ENCODE results near the gene ROR2. TPM values are rescaled to one million over a fixed set of nuclear protein-coding genes. Genes with fewer than 3 reads are reported as not detected.

The ROR2 gene
- total RNA-seq, 1 experiment from 2014 or later, result 0.68 TPM

DNA sequence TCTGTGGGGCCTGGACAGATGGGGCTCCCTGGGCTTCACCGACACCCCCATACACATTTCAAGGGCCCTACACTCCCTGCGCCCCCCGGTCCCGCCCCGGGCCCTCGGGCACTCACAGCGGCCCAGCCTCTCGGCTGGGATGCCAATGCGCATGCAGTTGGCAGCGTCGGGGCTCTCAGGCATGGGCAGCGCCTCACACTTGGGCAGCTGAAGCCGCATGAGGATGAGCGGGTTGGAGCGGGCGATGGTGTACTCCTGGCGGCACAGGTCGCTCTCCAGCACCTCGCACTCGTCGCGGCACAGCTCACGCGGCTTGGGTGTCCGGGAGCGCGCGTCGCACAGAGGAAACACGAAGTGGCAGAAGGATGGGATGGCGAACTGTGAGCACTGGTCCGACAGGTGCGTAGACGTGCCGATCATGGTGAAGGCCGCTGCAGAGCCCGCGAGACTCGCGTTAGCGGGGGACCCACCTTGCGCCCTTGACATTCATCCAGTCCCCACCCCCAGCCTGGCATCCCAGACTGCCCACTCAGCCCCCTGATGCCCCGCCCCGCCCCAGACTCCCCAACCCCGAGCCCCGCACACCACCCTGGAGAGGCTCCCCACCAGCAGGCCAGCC lies 216.9 kb downstream of the ROR2 start:
- DNase-seq, result no peak
- BruUV-seq (replicated peaks), result no TSS peak
- no peaks in the 10 kb centered on the region for H3K27me3 Mint-ChIP-seq (ENCODE audit: insufficient read depth, unreplicated experiment)

DNA sequence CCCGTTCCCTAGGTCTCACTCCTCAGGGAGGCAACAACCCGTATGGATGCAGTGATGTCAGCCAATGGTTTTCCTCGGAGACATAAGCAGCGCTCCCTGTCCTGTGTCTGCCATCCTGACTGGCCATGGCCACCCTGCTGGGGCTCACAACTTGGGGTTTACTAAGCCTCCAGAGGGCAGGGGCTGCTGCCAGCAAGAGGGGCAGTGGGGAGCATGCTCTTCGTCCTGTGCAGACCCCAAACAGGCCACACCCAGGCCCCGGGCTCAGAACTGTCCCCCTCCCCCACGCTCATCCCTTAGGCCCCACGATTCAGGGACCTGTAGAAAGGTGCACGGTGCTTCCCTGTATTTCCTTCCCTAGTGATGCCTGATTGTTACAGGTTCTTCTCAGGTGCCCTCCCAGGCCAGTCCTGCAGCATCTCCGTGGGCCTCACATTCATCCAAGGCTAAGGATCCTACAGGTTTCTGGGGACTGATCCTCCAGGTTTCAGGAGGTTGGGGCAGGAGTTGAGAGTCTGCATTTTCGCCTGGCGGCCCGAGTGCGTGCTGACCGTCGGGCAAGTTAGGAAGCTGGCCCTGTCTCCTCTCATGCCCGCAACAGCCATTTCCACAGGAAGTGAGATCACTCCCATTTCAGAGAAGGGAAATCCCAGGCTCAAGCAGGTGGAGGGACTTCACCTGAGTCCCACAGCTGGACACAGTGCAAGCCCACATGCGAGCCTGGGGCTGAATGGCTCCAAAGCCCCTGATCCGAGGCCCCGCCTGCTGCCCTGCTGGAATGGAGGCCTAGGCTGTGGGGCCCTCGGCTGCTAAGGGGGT lies 217.6 kb downstream of the ROR2 start:
- CTCF ChIA-PET, result no interaction called here
- no peak for DNase-seq
- no peaks in the 10 kb centered on the region for H3K36me3 Mint-ChIP-seq (ENCODE audit: insufficient read depth, unreplicated experiment)
- no TSS peak for BruUV-seq (replicated peaks)
- TF ChIP-seq, protein P1, sequence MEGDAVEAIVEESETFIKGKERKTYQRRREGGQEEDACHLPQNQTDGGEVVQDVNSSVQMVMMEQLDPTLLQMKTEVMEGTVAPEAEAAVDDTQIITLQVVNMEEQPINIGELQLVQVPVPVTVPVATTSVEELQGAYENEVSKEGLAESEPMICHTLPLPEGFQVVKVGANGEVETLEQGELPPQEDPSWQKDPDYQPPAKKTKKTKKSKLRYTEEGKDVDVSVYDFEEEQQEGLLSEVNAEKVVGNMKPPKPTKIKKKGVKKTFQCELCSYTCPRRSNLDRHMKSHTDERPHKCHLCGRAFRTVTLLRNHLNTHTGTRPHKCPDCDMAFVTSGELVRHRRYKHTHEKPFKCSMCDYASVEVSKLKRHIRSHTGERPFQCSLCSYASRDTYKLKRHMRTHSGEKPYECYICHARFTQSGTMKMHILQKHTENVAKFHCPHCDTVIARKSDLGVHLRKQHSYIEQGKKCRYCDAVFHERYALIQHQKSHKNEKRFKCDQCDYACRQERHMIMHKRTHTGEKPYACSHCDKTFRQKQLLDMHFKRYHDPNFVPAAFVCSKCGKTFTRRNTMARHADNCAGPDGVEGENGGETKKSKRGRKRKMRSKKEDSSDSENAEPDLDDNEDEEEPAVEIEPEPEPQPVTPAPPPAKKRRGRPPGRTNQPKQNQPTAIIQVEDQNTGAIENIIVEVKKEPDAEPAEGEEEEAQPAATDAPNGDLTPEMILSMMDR (IDR thresholded peaks at IDR 0.05; ENCODE audit: insufficient read depth in 1 of 2, low read depth in 1 of 2, low read length in 1 of 2, severe bottlenecking in 1 of 2, unreplicated experiment in 1 of 2), result no peak
- no peaks in the 10 kb centered on the region for H3K27me3 Mint-ChIP-seq (ENCODE audit: insufficient read depth, unreplicated experiment)
- no peaks in the 10 kb centered on the region for H3K27me3 ChIP-seq (replicated peaks; ENCODE audit: control insufficient read depth, insufficient read depth, low read length)
- H3K4me1 ChIP-seq, result no peaks in the 10 kb centered on the region
- no peak overlapping the region for H3K4me3 Mint-ChIP-seq (ENCODE audit: unreplicated experiment)
- H3K4me3 ChIP-seq (ENCODE audit: low read depth, low read length), result no peak overlapping the region
- no peaks in the 10 kb centered on the region for H3K9me3 ChIP-seq
- H3K9me3 Mint-ChIP-seq (ENCODE audit: unreplicated experiment), result no peaks in the 10 kb centered on the region
- no peaks in the 10 kb centered on the region for H3K36me3 ChIP-seq (ENCODE audit: control insufficient read depth, insufficient read depth, low read length)
- POLR2A ChIA-PET, result no interaction called here
- no peak overlapping the region for H3K27ac Mint-ChIP-seq (ENCODE audit: unreplicated experiment)
- intact Hi-C loops (cut with micrococcal nuclease; ENCODE audit: unreplicated experiment), result no loop called here
- H3K4me1 Mint-ChIP-seq (ENCODE audit: low read depth, unreplicated experiment), result no peaks in the 10 kb centered on the region

More for the DNA sequence above, 216.9 kb downstream of the ROR2 start:
- Histone ChIP-seq H3K27me3 (replicated peaks; ENCODE audit: control insufficient read depth, insufficient read depth, low read length) (no peaks in the 10 kb centered on the region), H3K4me3 (ENCODE audit: low read depth, low read length) (no peak overlapping the region), H3K9me3 (no peaks in the 10 kb centered on the region), H3K36me3 (ENCODE audit: control insufficient read depth, insufficient read depth, low read length) (no peaks in the 10 kb centered on the region), H3K4me1 (no peaks in the 10 kb centered on the region)
- H3K27ac Mint-ChIP-seq (ENCODE audit: unreplicated experiment), result no peak overlapping the region
- TF ChIP-seq, protein P1 (IDR thresholded peaks at IDR 0.05; ENCODE audit: insufficient read depth in 1 of 2, low read depth in 1 of 2, low read length in 1 of 2, severe bottlenecking in 1 of 2, unreplicated experiment in 1 of 2), result no peak
- ChIA-PET CTCF (no interaction called here), POLR2A (no interaction called here)
- no peak overlapping the region for H3K4me3 Mint-ChIP-seq (ENCODE audit: unreplicated experiment)
- intact Hi-C loops (cut with micrococcal nuclease; ENCODE audit: unreplicated experiment), result no loop called here
- no peaks in the 10 kb centered on the region for H3K36me3 Mint-ChIP-seq (ENCODE audit: insufficient read depth, unreplicated experiment)
- no peaks in the 10 kb centered on the region for H3K9me3 Mint-ChIP-seq (ENCODE audit: unreplicated experiment)
- H3K4me1 Mint-ChIP-seq (ENCODE audit: low read depth, unreplicated experiment), result no peaks in the 10 kb centered on the region

DNA sequence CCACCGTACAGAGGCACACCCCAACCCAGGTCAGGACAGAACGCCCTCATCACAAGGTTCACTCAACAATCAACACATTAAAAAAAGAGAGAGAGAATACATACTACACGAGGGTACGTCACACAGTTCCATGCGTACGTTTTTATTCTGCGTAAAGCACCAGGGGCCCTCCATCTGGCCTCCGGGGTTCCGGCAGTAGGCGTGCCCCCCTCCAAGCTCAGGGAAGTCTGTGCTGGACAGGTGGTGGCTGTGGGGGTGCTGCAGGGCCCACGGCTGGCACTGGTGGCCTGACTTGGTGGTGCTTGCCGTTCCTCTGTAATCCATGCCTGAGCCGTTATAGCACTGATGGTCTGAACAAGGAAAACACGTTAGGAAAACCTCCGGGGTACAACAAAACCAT lies 219.2 kb downstream of the ROR2 start:
- no TSS peak for BruUV-seq (replicated peaks)
- Mint-ChIP-seq H3K9me3 (ENCODE audit: unreplicated experiment) (no peaks in the 10 kb centered on the region), H3K27ac (ENCODE audit: unreplicated experiment) (no peak overlapping the region), H3K36me3 (ENCODE audit: insufficient read depth, unreplicated experiment) (no peaks in the 10 kb centered on the region), H3K4me3 (ENCODE audit: unreplicated experiment) (no peak overlapping the region), H3K4me1 (ENCODE audit: low read depth, unreplicated experiment) (no peaks in the 10 kb centered on the region), H3K27me3 (ENCODE audit: insufficient read depth, unreplicated experiment) (no peaks in the 10 kb centered on the region)
- intact Hi-C loops (cut with micrococcal nuclease; ENCODE audit: unreplicated experiment), result no loop called here
- Histone ChIP-seq H3K9me3 (no peaks in the 10 kb centered on the region), H3K4me3 (ENCODE audit: low read depth, low read length) (no peak overlapping the region), H3K4me1 (no peaks in the 10 kb centered on the region), H3K27me3 (replicated peaks; ENCODE audit: control insufficient read depth, insufficient read depth, low read length) (no peaks in the 10 kb centered on the region), H3K36me3 (ENCODE audit: control insufficient read depth, insufficient read depth, low read length) (no peaks in the 10 kb centered on the region)
- no peak for DNase-seq
- TF ChIP-seq, protein P1 (IDR thresholded peaks at IDR 0.05; ENCODE audit: insufficient read depth in 1 of 2, low read depth in 1 of 2, low read length in 1 of 2, severe bottlenecking in 1 of 2, unreplicated experiment in 1 of 2), result no peak
- ChIA-PET POLR2A (no interaction called here), CTCF (no interaction called here)
